Measurements from ENCODE around the gene CBLC.

Gene CBLC

DNA sequence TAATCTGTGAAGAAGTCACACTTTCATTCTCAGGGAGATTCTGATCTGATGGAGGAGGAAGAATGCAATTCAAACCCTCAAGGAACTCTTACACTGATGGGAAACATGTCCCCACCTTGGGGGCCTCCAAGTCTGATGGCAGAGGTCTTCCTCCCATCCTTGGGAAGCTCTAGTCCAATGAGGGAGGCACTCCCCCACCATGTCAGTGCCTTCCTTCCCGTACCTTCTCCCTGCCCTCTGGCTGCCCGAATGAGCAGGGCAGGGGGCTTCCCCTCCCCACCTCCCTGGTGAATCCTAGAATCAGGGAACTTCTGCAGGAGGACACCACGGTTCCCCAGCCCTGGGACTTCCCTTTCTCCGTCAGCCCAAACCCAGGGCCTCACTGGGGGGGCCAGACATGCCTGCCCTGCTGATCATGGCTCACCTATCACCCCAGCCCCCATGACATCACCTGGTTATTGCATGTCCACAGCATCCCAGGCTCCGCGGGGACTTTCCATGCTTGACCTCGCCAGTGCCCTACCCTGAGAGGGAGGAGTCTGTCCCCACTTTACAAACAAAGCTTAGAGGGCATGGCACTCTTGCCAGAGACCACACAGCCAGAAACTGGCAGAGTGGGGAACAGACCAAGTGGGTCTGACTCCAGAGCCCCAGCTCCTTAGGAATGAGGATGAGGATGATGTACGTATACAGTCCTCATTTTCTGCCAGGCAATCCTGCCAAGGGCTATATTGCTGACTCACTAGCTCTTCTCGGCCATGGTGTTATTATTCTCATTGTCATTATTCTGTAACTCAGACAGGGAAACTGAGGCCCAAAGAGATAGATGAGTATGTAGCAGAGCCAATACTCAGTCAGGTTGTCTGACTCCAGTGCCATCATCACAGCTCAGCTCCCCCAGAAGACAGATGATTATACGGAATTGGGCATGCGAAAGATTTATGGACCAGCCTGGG is 38.8 kb upstream of the CBLC start:
- ChIA-PET CTCF (interaction anchor here (0.8 to 8.3 kb wide), 9 partner anchors 9 to 104 kb away, joined by 3 to 93 read pairs (median 3); no protein-coding TSS in a partner anchor), POLR2A (no interaction called here)

GRCh38 chr19:44740351-44740824 is 37.3 kb upstream of the CBLC start:
- ChIA-PET CTCF (interaction anchor here (1.4 to 8.3 kb wide), 4 partner anchors 11 to 31 kb away, joined by 5 to 93 read pairs (median 10); no protein-coding TSS in a partner anchor), POLR2A (no interaction called here)
- DNase-seq (ENCODE audit: extremely low spot score), result peak; percentile 39
- peak; percentile 1 for TF ChIP-seq CTCF (IDR thresholded peaks at IDR 0.05; ENCODE audit: control extremely low read depth, extremely low read depth, low read depth, missing control alignments)

More for the DNA sequence above, 38.8 kb upstream of the CBLC start:
- no peak for TF ChIP-seq CTCF (IDR thresholded peaks at IDR 0.05; ENCODE audit: control extremely low read depth, extremely low read depth, low read depth, missing control alignments)
- DNase-seq (ENCODE audit: extremely low spot score), result peak; percentile 38

- POLR2A ChIA-PET, result no interaction called here
- CTCF ChIA-PET, result interaction anchor here (1.4 to 8.3 kb wide), 3 partner anchors 13 to 29 kb away, joined by 5 to 93 read pairs (median 12); no protein-coding TSS in a partner anchor
- no peak for DNase-seq (ENCODE audit: extremely low spot score)
- no peak for TF ChIP-seq CTCF (IDR thresholded peaks at IDR 0.05; ENCODE audit: control extremely low read depth, extremely low read depth, low read depth, missing control alignments)
These were observed 36.4 kb upstream of the CBLC start for GRCh38 chr19:44741258-44741731.

DNA sequence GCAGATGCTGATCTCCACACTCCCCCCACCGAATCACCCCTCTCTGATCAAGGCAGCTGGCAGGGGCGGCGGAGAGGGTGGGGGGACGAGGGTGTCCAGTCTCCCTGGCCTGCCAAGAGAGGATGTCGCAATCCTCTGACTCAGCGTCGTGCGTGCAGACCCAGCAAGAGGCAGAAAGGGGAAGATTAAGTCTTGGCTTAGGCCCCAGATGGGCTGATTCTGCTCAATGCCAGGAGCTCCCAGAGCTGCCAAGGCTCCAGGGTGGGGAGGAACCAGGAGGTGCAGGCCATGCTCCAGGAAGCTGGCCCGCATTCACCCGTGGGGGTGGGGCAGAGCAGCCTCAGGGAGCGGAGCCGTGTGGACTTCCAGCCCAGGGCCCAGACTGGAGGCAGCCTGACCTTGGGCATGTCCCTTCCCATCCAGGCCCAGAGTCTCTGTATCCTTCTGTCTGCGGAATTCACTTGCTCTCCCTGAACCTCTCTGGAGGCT is 35.8 kb upstream of the CBLC start:
- POLR2A ChIA-PET, result interaction anchor here (0.5 kb wide), 1 partner anchor 25 kb away, joined by 4 read pairs; no protein-coding TSS in a partner anchor
- no peak for DNase-seq (ENCODE audit: extremely low spot score)
- TF ChIP-seq CTCF (IDR thresholded peaks at IDR 0.05; ENCODE audit: control extremely low read depth, extremely low read depth, low read depth, missing control alignments), result no peak
- CTCF ChIA-PET, result interaction anchor here (2.6 to 8.3 kb wide), 2 partner anchors 18 to 29 kb away, joined by 12 to 93 read pairs; no protein-coding TSS in a partner anchor

- ChIA-PET CTCF (interaction anchor here (1.6 to 8.3 kb wide), 3 partner anchors 19 to 85 kb away, joined by 4 to 93 read pairs (median 12); no protein-coding TSS in a partner anchor), POLR2A (interaction anchor here (0.5 kb wide), 2 partner anchors 17 to 25 kb away, joined by 4 to 6 read pairs; no protein-coding TSS in a partner anchor)
- no peak for TF ChIP-seq CTCF (IDR thresholded peaks at IDR 0.05; ENCODE audit: control extremely low read depth, extremely low read depth, low read depth, missing control alignments)
- DNase-seq (ENCODE audit: extremely low spot score), result no peak
These were observed 35.2 kb upstream of the CBLC start for GRCh38 chr19:44742330-44743061.
